ENCODE measurements around the gene CTDNEP1. TPM values are rescaled to one million over a fixed set of nuclear protein-coding genes. Genes with fewer than 3 reads are reported as not detected.

Gene CTDNEP1
- total and polyA plus RNA-seq, 2 of the 4 experiments (the other 2 are of a cell fraction) = 23.8 to 132 TPM

DNA sequence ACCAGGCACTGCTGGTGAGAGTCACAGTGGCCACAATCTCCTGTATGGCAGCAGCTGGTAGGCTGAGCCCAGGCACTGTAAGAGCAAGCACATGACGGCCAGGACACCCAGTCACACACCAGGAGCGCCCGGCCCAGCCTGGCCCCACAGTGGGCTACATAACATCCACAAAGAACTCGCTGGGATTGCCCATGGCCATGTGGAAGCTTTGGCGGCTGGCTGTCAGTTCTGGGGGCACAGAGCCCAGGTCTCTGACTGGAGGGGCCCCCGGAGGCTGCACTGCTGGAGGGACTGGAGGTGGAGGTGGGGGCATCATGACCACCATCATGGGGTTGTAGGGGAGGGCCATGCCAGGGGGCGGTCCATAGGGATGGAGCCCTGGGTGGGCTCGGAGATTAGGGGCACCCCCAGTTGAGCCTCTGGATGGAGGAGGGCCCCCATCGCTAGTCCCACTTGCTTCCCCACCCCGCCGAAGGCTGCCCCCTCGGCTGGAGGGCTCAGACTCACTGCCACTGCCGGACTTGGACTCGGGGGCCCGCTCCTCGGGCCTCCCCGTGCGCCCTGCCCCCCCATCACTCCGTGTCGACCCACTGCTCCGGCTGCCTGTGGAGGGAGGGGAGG is 25.7 kb downstream of the CTDNEP1 start:
- no peak overlapping the region for H3K4me3 ChIP-seq (ENCODE audit: insufficient read depth, low read depth, low read length)
- H2BK20ac ChIP-seq (ENCODE audit: low read depth, low read length) = no peak overlapping the region
- 0 out of 2 replicates have a peak, but pooled peaks cover 7% of the 10 kb centered on the region for H3K9me1 ChIP-seq (ENCODE audit: insufficient read depth, low read length)
- CTCF ChIA-PET = no interaction called here
- no CpG with 5 or more reads among the region's 21 CpGs for WGBS, 2 experiments (ENCODE audit: extremely low coverage in 2 of 2, insufficient read length in 1 of 2)
- DNase-seq (no peak), ATAC-seq (ENCODE audit: low read depth) (no peak)
- no peak overlapping the region for H2BK5ac ChIP-seq (ENCODE audit: low read depth, low read length, poor library complexity, severe bottlenecking)
- H3K14ac ChIP-seq (replicated peaks; ENCODE audit: low read depth, low read length) = no peak overlapping the region
- no peak overlapping the region for H3K27ac ChIP-seq (ENCODE audit: insufficient read depth, low read length)
- no peak overlapping the region for H4K5ac ChIP-seq (ENCODE audit: low read depth, low read length)
- no peak overlapping the region for H3K56ac ChIP-seq (ENCODE audit: extremely low read depth, insufficient read depth, low read length)
- no peak for TF ChIP-seq NFE2L2 (IDR thresholded peaks at IDR 0.05; ENCODE audit: low read depth, low read length)
- TF ChIP-seq SMC3 (IDR thresholded peaks at IDR 0.05; ENCODE audit: low read depth, low read length) = no peak
- no peak for TF ChIP-seq RCOR1 (IDR thresholded peaks at IDR 0.05; ENCODE audit: insufficient replicate concordance, low read length)
- TF ChIP-seq MXI1 (IDR thresholded peaks at IDR 0.05; ENCODE audit: borderline replicate concordance, low read depth, low read length) = no peak
- TF ChIP-seq USF2 (IDR thresholded peaks at IDR 0.05; ENCODE audit: low read depth, low read length) = no peak
- no peak for TF ChIP-seq RFX5 (IDR thresholded peaks at IDR 0.05; ENCODE audit: low read depth, low read length)
- TF ChIP-seq, protein P1, sequence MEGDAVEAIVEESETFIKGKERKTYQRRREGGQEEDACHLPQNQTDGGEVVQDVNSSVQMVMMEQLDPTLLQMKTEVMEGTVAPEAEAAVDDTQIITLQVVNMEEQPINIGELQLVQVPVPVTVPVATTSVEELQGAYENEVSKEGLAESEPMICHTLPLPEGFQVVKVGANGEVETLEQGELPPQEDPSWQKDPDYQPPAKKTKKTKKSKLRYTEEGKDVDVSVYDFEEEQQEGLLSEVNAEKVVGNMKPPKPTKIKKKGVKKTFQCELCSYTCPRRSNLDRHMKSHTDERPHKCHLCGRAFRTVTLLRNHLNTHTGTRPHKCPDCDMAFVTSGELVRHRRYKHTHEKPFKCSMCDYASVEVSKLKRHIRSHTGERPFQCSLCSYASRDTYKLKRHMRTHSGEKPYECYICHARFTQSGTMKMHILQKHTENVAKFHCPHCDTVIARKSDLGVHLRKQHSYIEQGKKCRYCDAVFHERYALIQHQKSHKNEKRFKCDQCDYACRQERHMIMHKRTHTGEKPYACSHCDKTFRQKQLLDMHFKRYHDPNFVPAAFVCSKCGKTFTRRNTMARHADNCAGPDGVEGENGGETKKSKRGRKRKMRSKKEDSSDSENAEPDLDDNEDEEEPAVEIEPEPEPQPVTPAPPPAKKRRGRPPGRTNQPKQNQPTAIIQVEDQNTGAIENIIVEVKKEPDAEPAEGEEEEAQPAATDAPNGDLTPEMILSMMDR (conservative IDR thresholded peaks at IDR 0.05; ENCODE audit: low read depth, low read length) = no peak
- TF ChIP-seq, protein P2, sequence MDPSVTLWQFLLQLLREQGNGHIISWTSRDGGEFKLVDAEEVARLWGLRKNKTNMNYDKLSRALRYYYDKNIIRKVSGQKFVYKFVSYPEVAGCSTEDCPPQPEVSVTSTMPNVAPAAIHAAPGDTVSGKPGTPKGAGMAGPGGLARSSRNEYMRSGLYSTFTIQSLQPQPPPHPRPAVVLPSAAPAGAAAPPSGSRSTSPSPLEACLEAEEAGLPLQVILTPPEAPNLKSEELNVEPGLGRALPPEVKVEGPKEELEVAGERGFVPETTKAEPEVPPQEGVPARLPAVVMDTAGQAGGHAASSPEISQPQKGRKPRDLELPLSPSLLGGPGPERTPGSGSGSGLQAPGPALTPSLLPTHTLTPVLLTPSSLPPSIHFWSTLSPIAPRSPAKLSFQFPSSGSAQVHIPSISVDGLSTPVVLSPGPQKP (IDR thresholded peaks at IDR 0.05; ENCODE audit: borderline replicate concordance, low read depth, low read length) = no peak
- TF ChIP-seq MAFK (IDR thresholded peaks at IDR 0.05; ENCODE audit: low read depth, low read length) = no peak
- no peak for TF ChIP-seq BHLHE40 (IDR thresholded peaks at IDR 0.05; ENCODE audit: low read depth, low read length)
- no peak for TF ChIP-seq POLR2A (IDR thresholded peaks at IDR 0.05; ENCODE audit: low read depth, low read length)
- BruUV-seq (replicated peaks) = TSS peak; percentile 27
- H3K23ac ChIP-seq (ENCODE audit: low read depth, low read length) = no peak overlapping the region
- H2BK120ac ChIP-seq (ENCODE audit: low read depth, low read length) = no peak overlapping the region
- H2AK9ac ChIP-seq (replicated peaks; ENCODE audit: low read depth, low read length, poor library complexity) = no peak overlapping the region
- no peaks in the 10 kb centered on the region for H3K9me3 ChIP-seq (ENCODE audit: control insufficient read depth, insufficient read depth, low read length)
- intact Hi-C loops (cut with micrococcal nuclease) = no loop called here
- no peak overlapping the region for H3K9ac ChIP-seq (ENCODE audit: low read depth, low read length)
- H2BK15ac ChIP-seq (ENCODE audit: low read depth, low read length) = no peak overlapping the region
- H4K8ac ChIP-seq (ENCODE audit: low read depth in 2 of 2, low read length in 2 of 2) = no peak overlapping the region
- dilution Hi-C loops (cut with HindIII; ENCODE audit: low sequenced_read_pairs, unreplicated experiment) = no loop called here
- H2AFZ ChIP-seq (replicated peaks; ENCODE audit: low read length, poor library complexity) = no peak overlapping the region
- in situ Hi-C loops (cut with MboI; ENCODE audit: low sequenced_read_pairs) = loop anchor here (25.0 kb wide), 1 partner anchor 936 kb away; the partner anchor contains the start of genes PER1 and VAMP2
- no peak overlapping the region for H3K4ac ChIP-seq (ENCODE audit: low read depth, low read length)
- no peak overlapping the region for H3K18ac ChIP-seq (ENCODE audit: low read depth, low read length)
- POLR2A ChIA-PET (ENCODE audit: unreplicated experiment) = no interaction called here
- H2AK5ac ChIP-seq (ENCODE audit: low read depth, low read length) = no peak overlapping the region
- peaks cover 8 to 76% of the 10 kb centered on the region in 2 experiments for H3K79me1 ChIP-seq (ENCODE audit: low read depth in 1 of 2, low read length in 2 of 2)
- peaks cover 89% of the 10 kb centered on the region for H3K36me3 ChIP-seq (ENCODE audit: control insufficient read depth, insufficient read depth, low read length)
- no peak overlapping the region for H4K91ac ChIP-seq (ENCODE audit: insufficient read depth, low read depth, low read length)
- peaks cover 32% of the 10 kb centered on the region for H4K20me1 ChIP-seq (ENCODE audit: insufficient read depth, low read length)
- no peaks in the 10 kb centered on the region for H3K27me3 ChIP-seq (ENCODE audit: control insufficient read depth, insufficient read depth, low read length)
- H3K4me1 ChIP-seq (ENCODE audit: control insufficient read depth, insufficient read depth, low read length) = peaks cover 5% of the 10 kb centered on the region; the same call in 1 of the 2 replicates
- H3K4me2 ChIP-seq (ENCODE audit: low read depth, low read length) = no peak overlapping the region
